AG20443 (cell line): ENCODE measurements around the gene DPRX.
"Not testable (repeated sequence)": the region's sequence is repeated elsewhere in the genome, so short reads cannot be mapped to it uniquely, and the experiment has no call there.

Source experiments
- DNase-seq: peaks from one replicate; pipeline ENCODE4 v3.0.0; 2012; ENCODE audit warnings: low spot score, mixed read lengths

The DPRX gene

GRCh38 chr19:53646144-53646543 is 14.3 kb downstream of the DPRX start:
- DNase-seq = no peak

DNA sequence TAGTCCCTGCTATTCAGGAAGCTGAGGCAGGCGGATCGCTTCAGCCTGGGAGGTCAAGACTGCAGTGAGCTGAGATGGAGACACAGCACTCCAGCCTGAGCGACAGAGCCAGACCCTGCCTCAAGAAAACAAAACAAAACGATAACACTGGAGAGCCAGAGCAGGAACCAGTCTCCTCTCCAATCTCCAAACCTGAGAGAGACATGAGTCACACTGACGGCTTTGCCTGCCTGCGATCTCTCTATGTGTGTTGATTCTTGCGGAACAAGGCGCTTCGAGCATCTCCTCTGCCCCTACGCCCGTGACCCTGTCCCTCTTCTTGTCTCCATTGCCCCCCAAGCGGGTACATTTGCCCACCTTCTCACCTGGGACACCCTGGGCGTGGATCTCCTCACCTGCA is 15.6 kb downstream of the DPRX start:
- no peak for DNase-seq

DNA sequence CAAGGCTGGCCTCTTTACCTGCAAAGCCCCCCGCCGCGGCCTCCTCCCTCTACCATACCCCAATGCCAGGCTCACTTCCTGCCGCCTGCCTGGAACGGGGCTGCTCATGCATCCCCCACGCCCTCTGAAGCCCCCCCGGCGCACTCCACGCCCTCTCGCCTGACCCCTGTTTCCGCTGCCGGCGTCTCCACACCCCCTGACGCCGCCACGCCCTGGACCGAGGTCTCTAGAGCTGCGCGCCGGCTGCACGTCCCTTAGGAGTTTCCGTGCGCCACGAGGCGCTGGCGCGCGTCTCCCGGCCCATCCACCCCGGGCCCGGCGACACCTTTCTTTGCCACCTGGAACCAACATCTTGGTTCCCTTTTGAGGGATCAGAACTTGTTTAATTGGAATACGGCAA is 16.0 kb downstream of the DPRX start:
- no peak for DNase-seq

GRCh38 chr19:53649746-53650593 is 18.2 kb downstream of the DPRX start:
- no peak for DNase-seq

GRCh38 chr19:53652476-53652875 is 20.7 kb downstream of the DPRX start:
- no peak for DNase-seq

GRCh38 chr19:53655042-53655665 is 23.4 kb downstream of the DPRX start:
- no peak for DNase-seq

DNA sequence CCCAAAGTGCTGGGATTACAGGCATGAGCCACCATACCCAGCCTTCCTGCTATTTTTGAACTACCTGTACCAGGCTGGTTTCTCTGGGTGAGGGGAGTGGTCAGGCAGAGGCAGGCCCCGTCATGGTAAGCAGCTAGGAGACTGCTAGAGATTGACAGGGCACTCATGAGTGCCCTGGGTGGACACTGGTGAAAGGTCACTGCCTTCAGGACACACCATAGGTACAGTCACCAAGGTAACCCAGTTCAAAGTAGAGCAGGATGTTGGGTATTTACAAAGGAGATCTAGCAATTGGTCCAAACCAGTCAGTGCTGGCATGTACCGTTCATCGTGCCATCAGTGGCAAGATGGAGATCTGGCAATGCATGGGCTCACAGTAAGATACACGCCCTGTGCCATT is 25.5 kb downstream of the DPRX start:
- DNase-seq = no peak

- DNase-seq = no peak
Measured at GRCh38 chr19:53657778-53658177, 26.0 kb downstream of the DPRX start.

- no peak for DNase-seq
Measured at GRCh38 chr19:53659292-53659691, 27.5 kb downstream of the DPRX start.

DNA sequence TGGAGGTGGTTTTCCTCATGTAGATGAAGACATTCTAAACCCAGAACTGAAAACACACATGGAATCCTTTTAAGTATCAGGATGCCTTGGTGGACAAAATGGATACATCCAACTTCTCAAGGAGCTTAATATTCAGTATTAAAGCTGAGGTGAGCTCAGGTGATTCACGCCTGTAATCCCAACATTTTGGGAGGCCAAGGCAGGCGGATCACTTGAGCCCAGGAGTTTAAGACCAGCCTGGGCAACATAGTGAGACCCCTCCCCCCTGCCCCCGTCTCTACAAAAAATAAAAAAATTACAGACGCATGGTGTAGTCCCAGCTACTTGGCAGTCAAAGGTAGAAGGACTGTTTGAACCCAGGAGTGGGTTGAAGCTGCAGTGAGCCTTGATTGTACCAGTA is 28.8 kb downstream of the DPRX start:
- DNase-seq = no peak

- DNase-seq = no peak
Measured at GRCh38 chr19:53662209-53662608, 30.4 kb downstream of the DPRX start.

DNA sequence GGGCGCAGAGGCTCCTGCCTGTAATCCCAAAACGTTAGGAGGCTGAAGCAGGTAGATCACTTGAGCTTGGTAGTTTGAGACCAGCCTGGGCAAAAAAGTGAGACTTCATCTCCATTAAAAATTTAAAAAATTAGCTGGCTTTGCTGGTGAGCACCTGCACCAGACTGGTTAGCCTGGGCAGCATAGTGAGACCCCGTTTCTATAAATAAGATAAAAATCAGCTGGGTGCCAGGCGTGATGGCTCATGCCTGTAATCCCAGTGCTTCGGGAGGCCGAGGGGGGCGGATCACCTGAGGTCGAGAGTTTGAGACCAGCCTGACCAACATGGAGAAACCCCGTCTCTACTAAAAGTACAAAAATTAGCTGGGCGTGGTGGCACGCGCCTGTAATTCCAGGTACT is 32.4 kb downstream of the DPRX start:
- DNase-seq = no peak

- DNase-seq = no peak
Measured at GRCh38 chr19:53664760-53665159, 33.0 kb downstream of the DPRX start.

- not testable (repeated sequence) for DNase-seq
Measured at GRCh38 chr19:53666331-53666730, 34.5 kb downstream of the DPRX start.

DNA sequence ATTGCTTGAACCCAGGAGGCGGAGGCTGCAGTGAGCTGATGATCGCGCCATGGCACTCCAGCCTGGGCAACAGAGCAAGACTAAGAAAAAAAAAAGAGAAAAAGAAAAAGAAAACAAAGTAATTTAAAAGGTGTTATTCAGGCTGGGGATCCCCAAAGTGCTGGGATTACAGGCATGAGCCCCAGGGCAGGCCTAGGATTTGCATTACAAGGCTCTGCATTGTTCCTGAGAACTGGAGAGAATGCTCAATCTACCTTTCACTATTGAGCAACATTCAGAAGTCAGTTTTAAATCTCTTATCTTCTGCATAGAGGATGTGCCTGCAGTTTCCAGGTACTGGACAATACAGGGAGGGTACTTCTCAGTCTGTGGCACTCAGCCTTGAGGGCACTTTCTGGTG is 37.0 kb downstream of the DPRX start:
- not testable (repeated sequence) for DNase-seq

DNA sequence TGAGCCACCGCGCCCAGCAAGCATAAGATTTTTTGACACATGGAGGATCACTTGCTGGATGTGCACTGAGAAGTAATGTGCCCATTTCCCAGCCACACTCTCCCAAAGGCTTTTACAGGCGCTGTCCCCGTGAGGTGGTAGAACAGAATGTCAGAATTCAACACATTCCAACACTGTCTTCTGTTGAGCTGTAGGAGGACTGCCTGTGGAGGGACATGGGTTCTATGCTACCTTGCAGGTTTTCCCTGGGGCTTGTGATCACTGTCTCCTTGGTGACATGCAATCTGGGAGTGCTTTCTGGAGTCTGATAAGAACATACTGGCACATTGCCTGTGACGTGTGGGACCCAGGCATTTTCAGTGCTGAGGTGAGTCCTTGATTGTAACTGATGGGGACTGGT is 38.5 kb downstream of the DPRX start:
- no peak for DNase-seq

DNA sequence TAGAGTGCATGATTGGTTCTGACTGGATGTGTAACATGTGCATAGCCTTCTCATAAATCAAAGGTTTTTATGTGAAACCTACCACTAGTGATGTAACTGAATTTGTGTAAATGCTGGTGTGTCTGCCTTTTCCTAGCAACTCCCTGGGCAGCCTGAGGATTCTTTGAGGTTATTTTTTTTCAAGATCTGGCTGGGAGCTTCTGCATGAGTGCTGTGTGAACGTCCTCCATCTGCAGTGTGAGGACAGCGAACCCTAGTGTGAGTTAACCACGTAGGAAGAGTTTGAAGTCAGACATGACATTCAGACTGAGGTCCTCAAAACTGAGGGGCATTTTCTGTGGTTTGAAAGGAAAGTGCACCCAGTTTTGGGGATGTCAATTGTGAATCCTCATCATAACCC is 39.9 kb downstream of the DPRX start:
- no peak for DNase-seq
